ENCODE data around the gene HRAS.
A peak's percentile ranks its signal among the peaks of the same experiment; 100 is the strongest.
"Not testable (repeated sequence)": the region's sequence is repeated elsewhere in the genome, so short reads cannot be mapped to it uniquely, and the experiment has no call there.

Gene HRAS

GRCh38 chr11:535519-536454 lies at the start of gene HRAS:
Gene HRAS (minus strand): TSS chr11:535576.
- DNase-seq (ENCODE audit: low spot score) = peak; percentile 96

DNA sequence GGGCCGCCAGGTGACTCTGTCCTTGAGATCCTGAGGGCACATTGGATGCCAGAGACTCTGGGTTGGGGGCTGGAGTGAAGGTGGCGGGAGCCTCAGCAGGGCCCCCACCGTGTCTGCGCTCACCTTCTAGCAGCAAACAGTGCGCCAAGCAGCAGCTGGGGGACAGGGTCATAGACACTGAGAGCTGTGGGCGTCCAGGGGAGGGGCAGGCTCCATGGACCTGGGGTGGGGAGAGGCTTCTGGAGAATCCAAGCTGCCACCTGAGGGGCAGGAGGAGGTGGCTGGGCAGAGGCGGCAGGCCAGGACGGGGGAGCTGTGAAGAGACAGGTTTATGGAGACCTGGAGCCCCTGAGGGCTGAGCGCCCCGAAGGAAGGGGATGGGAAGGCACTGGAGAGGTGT lies 48.9 kb upstream of the HRAS start:
- no peak for DNase-seq (ENCODE audit: low spot score)

GRCh38 chr11:581752-582151 lies 46.4 kb upstream of the HRAS start:
- no peak for DNase-seq (ENCODE audit: low spot score)

- DNase-seq (ENCODE audit: low spot score) = no peak
Observed at GRCh38 chr11:581342-581741, 46.0 kb upstream of the HRAS start.

GRCh38 chr11:579830-580601 lies 44.6 kb upstream of the HRAS start:
- DNase-seq (ENCODE audit: low spot score) = no peak

GRCh38 chr11:578276-579035 lies 43.1 kb upstream of the HRAS start:
- no peak for DNase-seq (ENCODE audit: low spot score)

GRCh38 chr11:577611-577894 lies 42.2 kb upstream of the HRAS start:
- no peak for DNase-seq (ENCODE audit: low spot score)

- DNase-seq (ENCODE audit: low spot score) = no peak
Observed at GRCh38 chr11:576811-577610, 41.6 kb upstream of the HRAS start.

DNA sequence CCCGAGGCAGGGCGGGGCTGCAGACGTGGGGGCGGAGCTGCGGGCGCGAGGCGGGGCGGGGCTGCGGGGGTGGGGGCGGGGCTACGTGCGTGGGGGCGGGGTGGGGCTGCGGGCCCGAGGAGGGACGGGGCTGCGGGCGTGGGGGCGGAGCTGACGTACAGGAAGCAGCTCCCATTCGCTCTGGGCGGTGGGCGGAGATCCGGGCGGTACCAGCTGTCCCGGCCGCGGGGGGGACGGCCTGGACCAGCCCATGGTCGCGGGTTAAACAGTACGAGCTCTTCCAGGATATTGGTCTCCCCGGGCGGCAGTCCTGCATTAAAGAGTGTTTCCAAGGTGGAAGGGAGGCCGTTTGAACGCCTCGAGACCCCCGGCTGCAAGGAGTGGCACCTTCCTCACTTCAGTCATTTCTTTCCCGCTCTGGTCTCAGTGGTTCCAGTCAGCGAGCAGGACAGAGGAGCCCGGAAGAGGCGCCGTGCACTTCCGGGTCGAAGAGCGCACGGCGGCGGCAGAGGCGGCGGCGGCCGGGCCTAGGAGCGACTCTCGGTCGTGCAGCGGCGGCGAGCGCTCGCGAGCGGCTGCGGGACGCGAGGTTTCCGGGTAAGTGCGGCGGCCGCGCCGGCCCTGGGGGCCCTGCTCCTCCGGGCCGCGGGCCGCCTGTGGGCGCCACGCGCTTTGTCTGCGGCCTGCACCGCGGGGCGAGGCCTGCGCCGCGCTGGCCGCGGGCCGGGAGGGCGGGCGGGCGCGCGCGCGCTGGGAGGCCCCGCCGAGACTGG lies 40.8 kb upstream of the HRAS start, which contains the start of gene PHRF1:
Gene PHRF1 (plus strand): TSS at position 475 of the 773 bp plus-strand sequence. CDS start 5,043 bp downstream, outside the sequence.
- DNase-seq (ENCODE audit: low spot score) = peak; percentile 99

DNA sequence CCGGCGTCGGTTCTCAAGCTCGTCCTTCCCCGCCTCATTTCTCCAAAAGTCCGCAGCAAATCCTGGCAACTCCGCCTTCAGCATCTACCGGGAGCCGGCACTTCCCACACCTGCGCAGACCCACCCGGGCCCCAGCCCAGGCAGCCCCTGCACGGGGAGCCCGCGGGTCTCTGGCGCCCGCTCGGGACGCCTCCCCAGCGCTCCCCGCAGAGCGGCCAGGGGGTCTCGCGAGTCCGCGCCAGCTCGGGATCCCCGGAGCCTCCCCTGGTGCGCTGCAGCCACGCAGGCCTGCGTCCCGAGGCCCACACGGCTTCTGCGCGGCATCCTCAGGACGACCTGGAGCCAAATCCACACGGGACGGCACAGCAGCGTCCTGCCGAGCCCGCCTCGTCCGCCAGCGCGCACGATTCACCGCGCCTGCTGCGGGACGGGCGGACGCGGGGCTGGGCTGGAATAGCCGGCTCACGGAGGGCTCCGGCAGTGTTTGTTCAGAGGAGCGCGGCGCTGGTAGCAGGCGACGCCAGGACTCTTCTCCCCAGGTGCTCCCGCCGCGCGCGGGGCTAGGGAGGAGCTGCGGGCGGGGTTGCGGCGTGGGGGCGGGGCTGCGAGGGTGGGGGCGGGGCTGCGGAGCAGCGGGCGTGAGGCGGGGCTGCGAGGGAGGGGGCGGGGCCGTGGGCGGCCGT lies 40.1 kb upstream of the HRAS start:
- DNase-seq (ENCODE audit: low spot score) = no peak

DNA sequence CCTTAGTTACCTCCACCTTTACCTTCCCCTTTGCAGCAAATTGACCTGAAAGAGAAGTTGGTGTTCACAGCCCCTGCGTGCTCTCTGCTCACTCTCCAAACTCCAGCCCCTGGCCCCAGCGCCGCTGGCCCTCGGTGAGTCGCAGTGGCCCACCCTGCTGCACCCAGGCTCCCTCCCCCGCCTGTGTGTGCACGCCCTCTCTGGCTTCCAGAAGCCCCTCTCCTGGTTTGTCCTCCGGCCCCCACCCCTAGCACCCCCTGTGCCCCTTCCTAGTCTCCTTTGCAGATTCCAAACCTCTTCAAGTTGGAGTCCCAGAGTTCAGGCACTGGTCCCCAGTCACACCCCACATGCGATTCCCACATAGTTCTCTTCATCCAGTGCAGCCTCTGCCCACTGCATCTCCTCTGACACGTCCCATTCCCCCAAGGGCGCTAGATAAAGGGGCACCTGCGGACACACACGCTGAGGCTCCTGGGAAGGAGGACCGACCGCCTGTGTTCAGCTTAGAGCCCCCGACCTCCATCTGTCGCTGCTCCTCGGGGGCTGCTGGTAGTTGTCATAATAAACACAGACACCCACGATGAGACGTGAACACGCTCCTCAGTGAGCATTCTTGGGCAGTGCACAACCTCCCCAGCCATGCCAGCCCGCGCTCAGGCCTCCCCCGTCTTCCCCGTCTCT lies 39.4 kb upstream of the HRAS start:
- DNase-seq (ENCODE audit: low spot score) = no peak

GRCh38 chr11:574031-574570 lies 38.7 kb upstream of the HRAS start:
- not testable (repeated sequence) for DNase-seq (ENCODE audit: low spot score)

DNA sequence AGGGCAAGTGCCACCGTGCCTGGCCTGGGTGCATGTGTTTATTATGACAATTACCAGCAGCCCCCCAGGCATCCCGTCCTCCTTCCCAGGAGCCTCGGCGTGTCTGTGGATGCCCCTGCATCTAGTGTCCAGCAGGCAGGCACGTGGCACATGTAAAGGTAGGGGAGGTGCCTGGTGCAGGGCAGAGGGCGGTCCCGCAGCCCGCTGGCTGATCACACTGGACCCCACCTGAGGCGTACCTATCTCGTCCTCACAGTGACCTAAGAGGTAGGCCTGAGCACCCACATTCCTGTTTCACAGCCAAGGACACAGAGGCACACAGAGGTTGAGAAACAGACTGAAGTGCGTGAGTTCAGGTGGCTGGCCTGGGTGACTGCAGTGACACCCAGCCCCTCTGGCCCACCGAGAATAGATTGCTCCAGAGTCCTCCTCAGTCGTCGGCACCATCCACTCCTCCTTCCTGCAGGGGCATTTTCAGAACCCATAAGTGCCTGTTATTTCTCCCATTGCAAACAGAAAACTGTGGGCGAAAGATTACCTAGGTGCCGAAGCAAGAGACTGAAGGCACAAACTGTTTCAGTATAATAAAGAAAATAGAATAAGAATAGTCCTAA lies 37.9 kb upstream of the HRAS start:
- DNase-seq (ENCODE audit: low spot score) = no peak

- DNase-seq (ENCODE audit: low spot score) = no peak
Observed at GRCh38 chr11:571802-572185, 36.4 kb upstream of the HRAS start.

- DNase-seq (ENCODE audit: low spot score) = no peak
Observed at GRCh38 chr11:569158-569885, 33.9 kb upstream of the HRAS start.

GRCh38 chr11:568306-569157 lies 33.2 kb upstream of the HRAS start:
- DNase-seq (ENCODE audit: low spot score) = peak; percentile 96

DNA sequence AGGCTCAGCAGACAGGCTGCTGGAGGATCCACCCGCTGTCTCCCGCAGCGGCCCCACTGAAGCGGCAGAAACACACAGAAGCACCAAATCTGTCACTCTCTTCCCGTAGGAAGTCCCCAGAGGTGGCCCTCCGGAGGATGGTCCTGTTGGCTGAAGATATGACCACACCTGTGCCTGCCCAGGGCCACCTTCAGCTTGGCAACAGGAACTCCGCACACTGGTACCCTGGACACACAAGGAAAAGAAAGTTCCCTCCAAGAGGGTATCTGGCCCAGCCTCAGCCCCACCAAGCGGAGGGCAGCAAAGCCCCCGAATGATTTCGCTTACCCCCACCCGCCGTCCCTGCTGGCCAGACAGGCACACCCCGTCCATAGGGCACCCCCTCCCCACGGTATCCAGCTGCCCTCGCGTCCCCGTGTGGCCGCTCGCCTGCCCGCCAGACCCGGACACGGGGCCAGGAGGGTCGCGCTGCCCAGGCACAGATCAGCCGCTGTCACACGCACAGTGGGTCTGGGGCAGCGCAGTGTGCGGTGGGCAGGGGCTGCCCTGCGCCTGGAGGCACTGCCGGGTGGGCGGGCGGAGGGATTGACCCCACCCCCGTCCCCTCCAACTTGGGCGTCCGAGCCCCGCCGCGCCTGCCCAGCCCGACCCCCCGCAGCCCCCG lies 32.4 kb upstream of the HRAS start:
- no peak for DNase-seq (ENCODE audit: low spot score)
